ENCODE results near the gene CDH23. TPM values are rescaled to one million over a fixed set of nuclear protein-coding genes. Genes with fewer than 3 reads are reported as not detected.

Gene CDH23
- total and polyA plus RNA-seq, 2 experiments from 2014 or later: 0.08 TPM; not detected in 1

DNA sequence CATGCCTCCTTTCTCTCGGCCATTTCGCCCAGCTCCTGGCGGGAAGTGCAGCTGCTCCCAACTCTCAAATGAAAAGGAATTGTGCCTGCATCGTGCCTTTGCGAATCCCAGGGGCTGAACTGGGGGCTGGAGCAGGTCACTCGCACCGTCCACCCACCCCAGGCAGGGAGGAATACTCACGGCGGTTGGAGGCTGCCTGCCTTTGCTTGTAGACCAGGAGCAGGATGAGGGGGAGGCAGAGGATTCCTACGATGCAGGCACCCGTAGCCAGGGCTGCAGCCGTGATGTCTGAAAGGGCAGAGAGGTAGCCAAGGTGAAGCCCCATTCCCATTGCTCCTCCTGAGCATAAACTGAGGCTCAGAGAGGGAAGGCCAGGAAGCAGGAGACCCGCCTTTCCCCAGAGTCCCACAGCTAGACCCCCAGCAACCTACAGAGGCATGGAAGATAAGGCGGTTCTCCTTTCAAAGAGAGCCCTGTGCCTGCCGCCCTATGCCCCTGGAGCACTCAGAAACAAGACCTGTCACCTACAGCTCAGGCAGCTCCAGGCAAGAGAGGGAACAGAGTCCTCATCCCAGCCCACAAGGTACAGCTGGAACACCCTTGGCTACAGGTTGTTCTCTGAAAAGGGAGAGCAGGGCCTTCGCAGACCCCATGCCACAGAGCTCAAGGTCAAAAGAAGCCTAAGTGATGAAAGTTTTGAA is 358.6 kb downstream of the CDH23 start:
- no peak overlapping the region for H3K9ac ChIP-seq
- no peak overlapping the region for H2AFZ ChIP-seq
- no peaks in the 10 kb centered on the region for H3F3A ChIP-seq (ENCODE audit: insufficient read depth)
- H3K36me3 ChIP-seq (ENCODE audit: low read depth): peaks cover 18% of the 10 kb centered on the region; the same call in 1 of the 2 replicates
- no peaks in the 10 kb centered on the region for H3K9me3 ChIP-seq (ENCODE audit: low read depth)
- H3K79me2 ChIP-seq (ENCODE audit: insufficient read depth): no peaks in the 10 kb centered on the region
- no peak overlapping the region for H3K27ac ChIP-seq
- in situ Hi-C loops (cut with MboI): no loop called here
- H3K9me2 ChIP-seq (ENCODE audit: insufficient read depth): no peaks in the 10 kb centered on the region
- H4K20me1 ChIP-seq (ENCODE audit: insufficient read depth): no peaks in the 10 kb centered on the region
- TF ChIP-seq EZH2 (IDR thresholded peaks at IDR 0.05; ENCODE audit: insufficient read depth, poor library complexity, severe bottlenecking) (no peak), EZH2phosphoT487 (IDR thresholded peaks at IDR 0.05; ENCODE audit: insufficient read depth, low read depth) (no peak)
- WGBS, 2 experiments (ENCODE audit: low coverage in 1 of 2, low lambda C conversion rate in 2 of 2, missing lambda C conversion rate in 2 of 2): 93 to 96% methylated on average over 16 of the region's 16 CpGs
- H3K4me2 ChIP-seq (ENCODE audit: unreplicated experiment): no peak overlapping the region
- H3K4me3 ChIP-seq: no peak overlapping the region
- DNase-seq: no peak
- no peaks in the 10 kb centered on the region for H3K27me3 ChIP-seq (replicated peaks; ENCODE audit: insufficient read depth)
- H3K4me1 ChIP-seq (ENCODE audit: insufficient read depth): peaks cover 8% of the 10 kb centered on the region

- WGBS, 2 experiments (ENCODE audit: low coverage in 1 of 2, low lambda C conversion rate in 2 of 2, missing lambda C conversion rate in 2 of 2): 88 to 90% methylated on average over 12 of the region's 12 CpGs
- in situ Hi-C loops (cut with MboI): no loop called here
- H3F3A ChIP-seq (ENCODE audit: insufficient read depth): no peaks in the 10 kb centered on the region
- H3K36me3 ChIP-seq (ENCODE audit: low read depth): peaks cover 19% of the 10 kb centered on the region; the same call in 1 of the 2 replicates
- H3K9me2 ChIP-seq (ENCODE audit: insufficient read depth): no peaks in the 10 kb centered on the region
- H3K4me1 ChIP-seq (ENCODE audit: insufficient read depth): peaks cover 8% of the 10 kb centered on the region
- no peaks in the 10 kb centered on the region for H3K79me2 ChIP-seq (ENCODE audit: insufficient read depth)
- H4K20me1 ChIP-seq (ENCODE audit: insufficient read depth): no peaks in the 10 kb centered on the region
- H2AFZ ChIP-seq: no peak overlapping the region
- H3K4me2 ChIP-seq (ENCODE audit: unreplicated experiment): no peak overlapping the region
- H3K27ac ChIP-seq: no peak overlapping the region
- H3K9me3 ChIP-seq (ENCODE audit: low read depth): no peaks in the 10 kb centered on the region
- H3K27me3 ChIP-seq (replicated peaks; ENCODE audit: insufficient read depth): no peaks in the 10 kb centered on the region
- no peak for DNase-seq
- H3K4me3 ChIP-seq: no peak overlapping the region
- TF ChIP-seq EZH2 (IDR thresholded peaks at IDR 0.05; ENCODE audit: insufficient read depth, poor library complexity, severe bottlenecking) (no peak), EZH2phosphoT487 (IDR thresholded peaks at IDR 0.05; ENCODE audit: insufficient read depth, low read depth) (no peak)
- no peak overlapping the region for H3K9ac ChIP-seq
Observed at GRCh38 chr10:71756311-71757191, 359.8 kb downstream of the CDH23 start.

GRCh38 chr10:71757399-71757922 is 360.7 kb downstream of the CDH23 start:
- Histone ChIP-seq H3K27ac (no peak overlapping the region), H3K36me3 (ENCODE audit: low read depth) (peaks cover 11% of the 10 kb centered on the region; the same call in 1 of the 2 replicates), H3K9ac (no peak overlapping the region), H3K4me2 (ENCODE audit: unreplicated experiment) (no peak overlapping the region), H3F3A (ENCODE audit: insufficient read depth) (0 out of 2 replicates have a peak, but pooled peaks cover 1% of the 10 kb centered on the region), H3K4me3 (no peak overlapping the region), H3K9me3 (ENCODE audit: low read depth) (no peaks in the 10 kb centered on the region), H3K9me2 (ENCODE audit: insufficient read depth) (no peaks in the 10 kb centered on the region), H3K27me3 (replicated peaks; ENCODE audit: insufficient read depth) (no peaks in the 10 kb centered on the region), H4K20me1 (ENCODE audit: insufficient read depth) (no peaks in the 10 kb centered on the region), H3K79me2 (ENCODE audit: insufficient read depth) (no peaks in the 10 kb centered on the region), H3K4me1 (ENCODE audit: insufficient read depth) (peaks cover 8% of the 10 kb centered on the region), H2AFZ (no peak overlapping the region)
- DNase-seq: no peak
- WGBS, 2 experiments (ENCODE audit: low coverage in 1 of 2, low lambda C conversion rate in 2 of 2, missing lambda C conversion rate in 2 of 2): 87 to 90% methylated on average over 8 to 10 of the region's 11 CpGs
- no peak for TF ChIP-seq EZH2phosphoT487 (IDR thresholded peaks at IDR 0.05; ENCODE audit: insufficient read depth, low read depth)
- in situ Hi-C loops (cut with MboI): no loop called here

GRCh38 chr10:71761105-71761511 is 364.4 kb downstream of the CDH23 start:
- Histone ChIP-seq H3K4me3 (no peak overlapping the region), H3K4me1 (ENCODE audit: insufficient read depth) (peaks cover 41% of the 10 kb centered on the region), H3K27me3 (replicated peaks; ENCODE audit: insufficient read depth) (no peaks in the 10 kb centered on the region), H3K79me2 (ENCODE audit: insufficient read depth) (0 out of 2 replicates have a peak, but pooled peaks cover 6% of the 10 kb centered on the region), H3K9ac (no peak overlapping the region), H3K9me3 (ENCODE audit: low read depth) (no peaks in the 10 kb centered on the region), H3K4me2 (ENCODE audit: unreplicated experiment) (no peak overlapping the region), H2AFZ (no peak overlapping the region), H3K27ac (no peak overlapping the region), H4K20me1 (ENCODE audit: insufficient read depth) (no peaks in the 10 kb centered on the region), H3F3A (ENCODE audit: insufficient read depth) (peaks cover 22% of the 10 kb centered on the region), H3K9me2 (ENCODE audit: insufficient read depth) (no peaks in the 10 kb centered on the region), H3K36me3 (ENCODE audit: low read depth) (0 out of 2 replicates have a peak, but pooled peaks cover 9% of the 10 kb centered on the region)
- DNase-seq: no peak
- WGBS, 2 experiments (ENCODE audit: low coverage in 1 of 2, low lambda C conversion rate in 2 of 2, missing lambda C conversion rate in 2 of 2): 82 to 83% methylated on average over 3 of the region's 3 CpGs
- in situ Hi-C loops (cut with MboI): no loop called here
- TF ChIP-seq EZH2phosphoT487 (IDR thresholded peaks at IDR 0.05; ENCODE audit: insufficient read depth, low read depth): no peak
- TF ChIP-seq EZH2 (IDR thresholded peaks at IDR 0.05; ENCODE audit: insufficient read depth, poor library complexity, severe bottlenecking): no peak

Data from GM23248 (cell line).